ENCODE measurements around the gene EMCN. TPM values are rescaled to one million over a fixed set of nuclear protein-coding genes. Genes with fewer than 3 reads are reported as not detected.

Gene EMCN, protein sequence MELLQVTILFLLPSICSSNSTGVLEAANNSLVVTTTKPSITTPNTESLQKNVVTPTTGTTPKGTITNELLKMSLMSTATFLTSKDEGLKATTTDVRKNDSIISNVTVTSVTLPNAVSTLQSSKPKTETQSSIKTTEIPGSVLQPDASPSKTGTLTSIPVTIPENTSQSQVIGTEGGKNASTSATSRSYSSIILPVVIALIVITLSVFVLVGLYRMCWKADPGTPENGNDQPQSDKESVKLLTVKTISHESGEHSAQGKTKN
- not detected for polyA plus RNA-seq (2012; ENCODE audit: low read depth, missing spikeins)

DNA sequence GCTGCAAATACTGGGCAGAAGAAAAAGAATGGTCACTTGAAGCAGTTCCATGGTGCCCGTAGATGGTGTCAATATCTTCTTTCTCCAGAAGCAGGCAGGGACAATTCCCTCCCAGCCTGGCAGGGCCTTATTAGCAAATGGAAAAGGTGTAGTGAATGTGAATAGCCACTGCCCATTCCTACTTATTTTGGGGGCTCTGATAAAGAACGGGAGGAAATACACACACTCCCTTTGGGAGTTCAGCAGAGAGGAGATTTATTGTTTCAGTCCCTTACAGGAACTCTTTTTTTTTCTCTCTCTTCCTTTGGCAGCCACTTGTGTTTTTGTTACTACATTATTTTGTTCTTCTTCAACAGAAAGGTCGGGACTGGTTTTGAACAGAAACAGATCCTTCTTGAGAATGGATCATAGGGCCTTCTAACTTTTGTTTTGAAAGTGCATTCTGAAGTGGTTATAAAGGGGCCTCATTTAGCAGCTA lies at the start of gene EMCN:
Gene EMCN (minus strand): TSS at position 159 of the 478 bp plus-strand sequence. CDS start 108 bp downstream, at position 51.
- TF ChIP-seq SPI1 (IDR thresholded peaks at IDR 0.05; ENCODE audit: low read depth, low read length) (no peak), POLR2A (IDR thresholded peaks at IDR 0.05; ENCODE audit: low read depth, low read length) (no peak), PAX5 (IDR thresholded peaks at IDR 0.05; ENCODE audit: insufficient read depth, low read length, severe bottlenecking) (no peak), TAF1 (IDR thresholded peaks at IDR 0.05; ENCODE audit: low read depth, low read length) (no peak), POU2F2 (IDR thresholded peaks at IDR 0.05; ENCODE audit: low read depth, low read length) (no peak), POLR2AphosphoS5 (IDR thresholded peaks at IDR 0.05; ENCODE audit: low read depth, low read length) (no peak)
- FAIRE-seq (no peak), DNase-seq (ENCODE audit: insufficient read length, low spot score) (no peak)

DNA sequence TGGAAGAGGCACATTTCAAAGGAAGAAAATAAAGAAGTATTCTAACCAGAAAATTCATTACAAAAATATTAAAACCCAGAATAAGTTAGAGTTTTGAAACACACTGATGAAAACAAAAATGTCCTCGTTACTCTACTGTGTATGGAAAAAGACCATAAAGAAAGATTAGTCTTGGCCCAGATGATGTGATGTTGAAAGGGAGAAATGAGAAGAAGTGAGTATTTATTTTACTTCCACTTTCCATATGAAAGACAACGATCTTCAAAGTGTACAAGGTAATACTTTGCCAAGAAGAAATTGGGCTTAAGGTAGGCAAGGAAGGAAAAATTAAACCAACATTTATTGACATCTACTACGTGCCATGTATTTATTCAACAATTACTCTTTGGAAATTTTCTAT lies 48.6 kb upstream of the EMCN start:
- DNase-seq (ENCODE audit: insufficient read length, low spot score) (no peak), FAIRE-seq (no peak)
- TF ChIP-seq TAF1 (IDR thresholded peaks at IDR 0.05; ENCODE audit: low read depth, low read length) (no peak), POU2F2 (IDR thresholded peaks at IDR 0.05; ENCODE audit: low read depth, low read length) (no peak), POLR2A (IDR thresholded peaks at IDR 0.05; ENCODE audit: low read depth, low read length) (no peak), POLR2AphosphoS5 (IDR thresholded peaks at IDR 0.05; ENCODE audit: low read depth, low read length) (no peak), SPI1 (IDR thresholded peaks at IDR 0.05; ENCODE audit: low read depth, low read length) (no peak), PAX5 (IDR thresholded peaks at IDR 0.05; ENCODE audit: insufficient read depth, low read length, severe bottlenecking) (no peak)

DNA sequence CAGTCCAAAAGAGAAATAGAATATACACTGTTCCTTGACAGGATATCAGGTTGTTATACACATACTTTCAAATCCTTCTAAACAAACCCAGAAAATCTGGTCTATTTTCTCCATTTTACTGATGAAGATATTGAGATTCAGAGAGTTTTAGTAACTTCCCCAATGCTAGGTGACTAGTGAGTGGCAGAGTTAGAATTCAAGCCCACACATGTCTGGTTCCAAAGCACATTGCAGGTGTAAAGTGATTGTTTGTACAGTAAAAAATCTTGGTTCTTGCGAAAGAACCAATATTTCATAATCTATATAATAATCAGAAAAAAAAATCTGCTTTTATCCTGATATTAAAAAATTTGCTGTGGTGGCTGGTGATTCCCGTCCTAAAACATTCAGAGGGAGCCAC lies 39.5 kb upstream of the EMCN start:
- FAIRE-seq, result no peak
- TF ChIP-seq SPI1 (IDR thresholded peaks at IDR 0.05; ENCODE audit: low read depth, low read length), result no peak
- no peak for TF ChIP-seq POU2F2 (IDR thresholded peaks at IDR 0.05; ENCODE audit: low read depth, low read length)
- TF ChIP-seq POLR2A (IDR thresholded peaks at IDR 0.05; ENCODE audit: low read depth, low read length), result no peak
- no peak for TF ChIP-seq POLR2AphosphoS5 (IDR thresholded peaks at IDR 0.05; ENCODE audit: low read depth, low read length)
- TF ChIP-seq TAF1 (IDR thresholded peaks at IDR 0.05; ENCODE audit: low read depth, low read length), result no peak
- no peak for TF ChIP-seq PAX5 (IDR thresholded peaks at IDR 0.05; ENCODE audit: insufficient read depth, low read length, severe bottlenecking)
- DNase-seq (ENCODE audit: insufficient read length, low spot score), result no peak

DNA sequence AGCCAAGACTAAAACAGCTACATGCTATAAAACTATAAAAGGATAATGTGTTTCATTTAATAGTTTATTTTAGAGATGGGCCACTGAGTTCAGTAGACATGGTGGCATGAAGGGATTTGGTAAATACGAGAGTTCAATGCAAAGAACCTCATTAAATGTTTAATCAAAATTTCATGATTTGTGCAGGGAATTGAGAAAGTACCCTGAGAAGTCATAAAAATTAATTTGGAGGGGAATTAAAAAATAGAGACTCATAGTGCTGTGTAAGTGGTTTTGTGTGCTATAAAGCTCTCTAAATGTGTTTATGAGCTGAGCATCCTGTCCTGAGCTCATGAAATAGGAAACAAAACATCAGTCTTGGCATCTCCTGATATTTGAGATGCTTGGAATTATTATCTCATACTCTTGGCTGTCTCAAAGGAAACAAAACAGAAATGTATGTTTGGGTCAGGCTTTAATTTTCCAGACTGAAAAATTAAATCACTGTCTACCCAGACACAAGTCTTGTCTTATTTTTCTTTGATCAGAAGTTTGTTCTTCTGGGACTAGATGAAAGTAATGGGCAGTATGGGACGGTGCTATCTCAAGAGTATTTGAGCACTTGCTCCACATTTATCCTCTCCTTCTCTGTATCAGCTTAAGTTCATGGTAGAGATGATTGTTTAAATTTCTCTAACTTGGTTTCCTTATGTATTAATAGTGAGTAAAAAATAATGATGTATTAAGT lies 38.0 kb upstream of the EMCN start:
- DNase-seq (ENCODE audit: insufficient read length, low spot score) (no peak), FAIRE-seq (no peak)
- TF ChIP-seq SPI1 (IDR thresholded peaks at IDR 0.05; ENCODE audit: low read depth, low read length) (no peak), PAX5 (IDR thresholded peaks at IDR 0.05; ENCODE audit: insufficient read depth, low read length, severe bottlenecking) (no peak), POLR2AphosphoS5 (IDR thresholded peaks at IDR 0.05; ENCODE audit: low read depth, low read length) (no peak), POLR2A (IDR thresholded peaks at IDR 0.05; ENCODE audit: low read depth, low read length) (no peak), TAF1 (IDR thresholded peaks at IDR 0.05; ENCODE audit: low read depth, low read length) (no peak), POU2F2 (IDR thresholded peaks at IDR 0.05; ENCODE audit: low read depth, low read length) (no peak)

DNA sequence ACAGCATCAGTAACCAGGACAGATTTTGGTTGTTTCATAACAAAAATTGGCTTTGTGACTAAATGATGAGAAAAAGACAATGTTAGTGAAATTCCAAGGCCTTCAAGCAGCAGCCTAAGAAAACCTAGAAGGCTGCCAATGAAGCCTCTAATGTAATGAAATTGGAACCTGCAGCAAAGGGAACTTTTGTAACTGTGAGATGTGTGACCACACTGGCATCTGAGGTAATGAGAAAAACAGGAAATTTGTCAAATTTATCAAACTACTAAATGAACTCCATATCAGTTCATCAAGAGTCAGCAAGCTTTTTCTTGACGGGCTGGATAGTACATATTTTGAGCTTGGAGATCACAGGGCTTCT lies 30.4 kb upstream of the EMCN start:
- TF ChIP-seq POU2F2 (IDR thresholded peaks at IDR 0.05; ENCODE audit: low read depth, low read length) (no peak), POLR2AphosphoS5 (IDR thresholded peaks at IDR 0.05; ENCODE audit: low read depth, low read length) (no peak), SPI1 (IDR thresholded peaks at IDR 0.05; ENCODE audit: low read depth, low read length) (no peak), PAX5 (IDR thresholded peaks at IDR 0.05; ENCODE audit: insufficient read depth, low read length, severe bottlenecking) (no peak), POLR2A (IDR thresholded peaks at IDR 0.05; ENCODE audit: low read depth, low read length) (no peak), TAF1 (IDR thresholded peaks at IDR 0.05; ENCODE audit: low read depth, low read length) (no peak)
- no peak for FAIRE-seq
- no peak for DNase-seq (ENCODE audit: insufficient read length, low spot score)

DNA sequence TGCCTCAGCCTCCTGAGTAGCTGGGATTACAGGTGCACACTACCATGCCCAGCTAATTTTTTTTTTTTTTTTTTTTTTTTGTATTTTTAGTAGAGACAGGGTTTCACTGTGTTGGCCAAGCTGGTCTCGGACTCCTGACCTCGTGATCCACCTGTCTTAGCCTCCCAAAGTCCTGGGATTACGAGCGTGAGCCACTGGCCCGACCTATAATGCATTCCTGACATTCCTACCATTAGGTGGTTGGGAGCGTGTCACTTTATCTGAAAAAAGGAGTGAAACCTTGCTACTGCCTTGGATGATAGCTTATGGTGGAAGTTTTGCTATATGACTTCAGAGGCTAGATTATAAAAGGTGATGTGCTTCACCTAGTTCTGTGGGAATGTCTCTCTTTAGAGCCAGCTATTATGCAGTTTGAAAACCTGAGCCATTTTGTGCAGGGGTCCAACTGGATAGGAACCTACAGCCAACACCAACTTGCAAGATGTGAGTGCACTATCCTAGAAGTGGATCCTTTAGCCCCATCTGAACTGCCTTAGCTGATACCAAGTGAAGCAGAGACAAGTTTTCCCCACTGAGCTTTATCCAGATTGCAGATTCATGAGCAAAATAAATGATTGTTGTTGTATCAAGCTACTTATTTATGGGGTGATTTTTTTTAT lies 29.8 kb upstream of the EMCN start:
- TF ChIP-seq POLR2A (IDR thresholded peaks at IDR 0.05; ENCODE audit: low read depth, low read length), result no peak
- TF ChIP-seq POLR2AphosphoS5 (IDR thresholded peaks at IDR 0.05; ENCODE audit: low read depth, low read length), result no peak
- no peak for TF ChIP-seq PAX5 (IDR thresholded peaks at IDR 0.05; ENCODE audit: insufficient read depth, low read length, severe bottlenecking)
- no peak for TF ChIP-seq POU2F2 (IDR thresholded peaks at IDR 0.05; ENCODE audit: low read depth, low read length)
- TF ChIP-seq TAF1 (IDR thresholded peaks at IDR 0.05; ENCODE audit: low read depth, low read length), result no peak
- TF ChIP-seq SPI1 (IDR thresholded peaks at IDR 0.05; ENCODE audit: low read depth, low read length), result no peak
- FAIRE-seq (no peak), DNase-seq (ENCODE audit: insufficient read length, low spot score) (no peak)

DNA sequence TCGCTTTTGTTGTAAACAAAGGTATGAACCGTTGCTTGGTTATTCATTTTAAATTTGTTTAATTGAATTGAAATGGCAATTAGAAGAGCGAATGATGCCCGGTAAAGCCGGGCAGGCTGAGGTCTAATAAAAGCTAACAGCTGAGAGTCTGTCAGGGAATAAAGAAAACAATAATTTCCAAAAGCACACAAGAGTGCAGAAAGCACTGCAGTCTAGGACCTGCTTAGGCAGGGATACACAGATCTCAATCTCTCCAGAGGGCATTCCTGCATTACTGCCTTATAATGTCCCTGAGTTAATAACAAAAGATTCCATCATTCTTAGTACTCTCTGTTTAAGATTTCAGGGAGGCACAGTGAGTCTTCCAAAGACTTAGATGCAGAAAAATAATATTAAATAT lies 27.6 kb upstream of the EMCN start:
- FAIRE-seq, result no peak
- TF ChIP-seq SPI1 (IDR thresholded peaks at IDR 0.05; ENCODE audit: low read depth, low read length) (no peak), PAX5 (IDR thresholded peaks at IDR 0.05; ENCODE audit: insufficient read depth, low read length, severe bottlenecking) (no peak), POLR2AphosphoS5 (IDR thresholded peaks at IDR 0.05; ENCODE audit: low read depth, low read length) (no peak), POLR2A (IDR thresholded peaks at IDR 0.05; ENCODE audit: low read depth, low read length) (no peak)
- DNase-seq (ENCODE audit: insufficient read length, low spot score), result no peak

DNA sequence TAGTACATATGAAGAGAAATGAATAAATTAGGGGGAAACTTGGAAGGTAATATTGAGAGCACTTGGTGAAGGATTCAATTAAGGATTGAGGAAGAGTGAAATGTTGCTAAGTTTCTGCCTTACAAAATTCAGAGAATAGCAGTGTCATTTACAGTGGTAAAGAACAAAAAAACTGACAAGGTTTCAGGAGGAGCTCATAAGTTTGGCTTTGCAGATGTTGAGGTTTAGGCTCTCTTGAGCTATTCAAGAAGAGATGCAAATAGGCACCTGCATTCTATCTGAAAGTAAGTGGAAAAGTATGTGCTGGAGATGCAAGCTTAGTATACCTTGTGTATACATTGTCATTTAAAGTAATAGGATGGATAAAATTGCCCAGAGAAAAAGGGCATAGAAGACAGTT lies 22.3 kb upstream of the EMCN start:
- DNase-seq (ENCODE audit: insufficient read length, low spot score), result no peak
- FAIRE-seq, result no peak
- no peak for TF ChIP-seq POLR2AphosphoS5 (IDR thresholded peaks at IDR 0.05; ENCODE audit: low read depth, low read length)
- TF ChIP-seq SPI1 (IDR thresholded peaks at IDR 0.05; ENCODE audit: low read depth, low read length), result no peak
- no peak for TF ChIP-seq TAF1 (IDR thresholded peaks at IDR 0.05; ENCODE audit: low read depth, low read length)
- no peak for TF ChIP-seq PAX5 (IDR thresholded peaks at IDR 0.05; ENCODE audit: insufficient read depth, low read length, severe bottlenecking)
- TF ChIP-seq POLR2A (IDR thresholded peaks at IDR 0.05; ENCODE audit: low read depth, low read length), result no peak
- TF ChIP-seq POU2F2 (IDR thresholded peaks at IDR 0.05; ENCODE audit: low read depth, low read length), result no peak

DNA sequence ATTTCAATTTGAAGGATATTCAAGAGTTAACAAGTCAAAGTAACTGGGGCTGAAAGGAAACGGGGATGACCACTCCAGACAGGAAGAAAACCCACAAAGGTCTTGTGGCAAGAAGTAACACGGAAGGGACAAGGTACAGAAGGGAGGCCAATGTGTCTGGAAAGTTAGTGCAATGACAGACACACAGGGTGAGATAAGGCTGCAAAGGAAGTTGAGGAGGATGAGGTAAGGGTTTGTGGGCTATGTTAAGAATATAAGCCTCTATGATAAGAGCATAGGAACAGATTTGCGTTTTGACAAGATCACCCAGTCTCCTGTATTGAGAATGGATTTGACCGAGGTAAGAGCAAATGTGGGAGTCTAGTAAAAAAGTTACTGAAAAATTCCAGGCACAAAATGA lies 21.9 kb upstream of the EMCN start:
- FAIRE-seq (no peak), DNase-seq (ENCODE audit: insufficient read length, low spot score) (no peak)
- TF ChIP-seq POLR2AphosphoS5 (IDR thresholded peaks at IDR 0.05; ENCODE audit: low read depth, low read length) (no peak), TAF1 (IDR thresholded peaks at IDR 0.05; ENCODE audit: low read depth, low read length) (no peak), POU2F2 (IDR thresholded peaks at IDR 0.05; ENCODE audit: low read depth, low read length) (no peak), SPI1 (IDR thresholded peaks at IDR 0.05; ENCODE audit: low read depth, low read length) (no peak), POLR2A (IDR thresholded peaks at IDR 0.05; ENCODE audit: low read depth, low read length) (no peak), PAX5 (IDR thresholded peaks at IDR 0.05; ENCODE audit: insufficient read depth, low read length, severe bottlenecking) (no peak)
